ENCODE results near the gene AQP6. TPM values are rescaled to one million over a fixed set of nuclear protein-coding genes. Genes with fewer than 3 reads are reported as not detected.

AQP6 gene
- total and polyA plus RNA-seq, 10 of the 15 experiments (the other 5 are each of a cell fraction or from before 2014, with no cell fraction given) = not detected

DNA sequence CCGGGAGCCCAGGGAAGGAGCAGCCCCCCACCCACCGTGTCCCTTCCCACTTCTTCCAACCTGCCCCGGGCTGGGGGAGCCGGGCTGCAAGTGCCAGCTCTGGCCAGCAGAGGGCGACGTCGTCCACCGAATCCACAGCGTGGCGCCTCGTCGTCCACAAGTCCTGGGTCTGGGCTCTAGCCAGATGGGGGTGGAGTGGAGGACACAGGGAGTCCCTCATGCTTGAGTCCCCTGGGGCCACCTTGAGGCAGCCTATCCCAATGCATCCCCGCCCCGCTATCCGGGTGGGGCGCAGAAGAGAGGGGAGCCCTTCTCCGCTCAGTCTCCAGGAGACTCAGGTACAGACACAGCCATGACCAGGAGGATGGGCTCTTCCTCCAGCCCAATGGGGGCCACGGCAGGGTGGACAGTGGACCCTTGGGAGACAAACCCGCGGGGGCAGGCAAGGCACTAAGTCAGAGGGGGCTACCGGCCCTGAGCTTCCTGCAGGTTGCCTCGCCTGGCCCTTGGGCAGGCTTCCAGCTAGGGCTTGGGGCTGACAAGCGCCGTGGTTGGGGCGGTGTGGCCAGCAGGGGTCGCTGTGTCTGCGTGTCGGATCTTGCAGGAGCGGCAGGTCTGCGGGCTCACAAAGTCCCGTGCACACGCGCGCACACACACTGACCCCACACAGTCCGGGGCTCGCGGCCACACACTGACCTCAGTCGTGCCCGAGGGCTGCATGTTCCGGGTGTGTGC is 5.5 kb upstream of the AQP6 start:
- peak overlapping the region; percentile 82 for H3K4me2 ChIP-seq (ENCODE audit: control insufficient read depth, insufficient read depth)
- no peaks in the 10 kb centered on the region for H3K79me2 ChIP-seq (ENCODE audit: control insufficient read depth, insufficient read depth, low read length)
- H2AFZ ChIP-seq (ENCODE audit: control insufficient read depth, low read depth, low read length) = peak overlapping the region; percentile 71
- H3K9ac ChIP-seq (ENCODE audit: control insufficient read depth, insufficient read depth, low read length) = no peak overlapping the region
- 4% methylated on average over 37 of the region's 40 CpGs for WGBS (ENCODE audit: insufficient coverage, insufficient replicate concordance, low lambda C conversion rate, missing lambda C conversion rate)
- no TSS peak for BruUV-seq (replicated peaks)
- no peaks in the 10 kb centered on the region; the same call in 2 of the 3 replicates for H3K9me3 ChIP-seq (replicated peaks; ENCODE audit: control insufficient read depth, insufficient read depth, low read length)
- no peaks in the 10 kb centered on the region for H3K36me3 ChIP-seq (ENCODE audit: control insufficient read depth in 2 of 2, insufficient read depth in 2 of 2, low read length in 1 of 2)
- in situ Hi-C loops (cut with MboI) (no loop called here), intact Hi-C loops (cut with micrococcal nuclease; ENCODE audit: unreplicated experiment) (loop anchor here (1.0 to 5.0 kb wide), 5 partner anchors 72 to 210 kb away; no protein-coding TSS in a partner anchor)
- ATAC-seq (peak; percentile 94), FAIRE-seq (no peak), DNase-seq (ENCODE audit: low read depth, low spot score) (peak; percentile 15)
- H3K27me3 ChIP-seq (replicated peaks in 1 of 2; ENCODE audit: control insufficient read depth in 2 of 2, insufficient read depth in 2 of 2, low read length in 1 of 2) = peaks cover 5 to 6% of the 10 kb centered on the region in 2 experiments; a peak in 3 of 4 replicates
- no peak overlapping the region for H3K27ac ChIP-seq (ENCODE audit: control insufficient read depth, insufficient read depth)
- no peaks in the 10 kb centered on the region for H4K20me1 ChIP-seq (ENCODE audit: control insufficient read depth, insufficient read depth)
- ChIA-PET SMC1A (ENCODE audit: uncharacterized antibody, unreplicated experiment) (interaction anchor here (0.6 to 4.2 kb wide), 16 partner anchors 14 to 238 kb away, joined by 3 to 25 read pairs (median 3); partner anchors contain the start of gene COX14), RAD21 (ENCODE audit: unreplicated experiment) (interaction anchor here (0.7 to 5.1 kb wide), 19 partner anchors 9 to 456 kb away, joined by 3 to 74 read pairs (median 3); partner anchors contain the start of gene SMARCD1), POLR2A (interaction anchor here (1.0 kb wide), 1 partner anchor 103 kb away, joined by 4 read pairs; no protein-coding TSS in a partner anchor), CTCF (interaction anchor here (0.6 to 5.9 kb wide), 55 partner anchors 8 to 1354 kb away, joined by 3 to 121 read pairs (median 5); partner anchors contain the start of genes AQP2, COX14, NCKAP5L and RACGAP1)
- no peak overlapping the region for H3K4me3 ChIP-seq
- peaks cover 8% of the 10 kb centered on the region for H3K4me1 ChIP-seq (ENCODE audit: control insufficient read depth, insufficient read depth, low read length)
- TF ChIP-seq, protein P1, sequence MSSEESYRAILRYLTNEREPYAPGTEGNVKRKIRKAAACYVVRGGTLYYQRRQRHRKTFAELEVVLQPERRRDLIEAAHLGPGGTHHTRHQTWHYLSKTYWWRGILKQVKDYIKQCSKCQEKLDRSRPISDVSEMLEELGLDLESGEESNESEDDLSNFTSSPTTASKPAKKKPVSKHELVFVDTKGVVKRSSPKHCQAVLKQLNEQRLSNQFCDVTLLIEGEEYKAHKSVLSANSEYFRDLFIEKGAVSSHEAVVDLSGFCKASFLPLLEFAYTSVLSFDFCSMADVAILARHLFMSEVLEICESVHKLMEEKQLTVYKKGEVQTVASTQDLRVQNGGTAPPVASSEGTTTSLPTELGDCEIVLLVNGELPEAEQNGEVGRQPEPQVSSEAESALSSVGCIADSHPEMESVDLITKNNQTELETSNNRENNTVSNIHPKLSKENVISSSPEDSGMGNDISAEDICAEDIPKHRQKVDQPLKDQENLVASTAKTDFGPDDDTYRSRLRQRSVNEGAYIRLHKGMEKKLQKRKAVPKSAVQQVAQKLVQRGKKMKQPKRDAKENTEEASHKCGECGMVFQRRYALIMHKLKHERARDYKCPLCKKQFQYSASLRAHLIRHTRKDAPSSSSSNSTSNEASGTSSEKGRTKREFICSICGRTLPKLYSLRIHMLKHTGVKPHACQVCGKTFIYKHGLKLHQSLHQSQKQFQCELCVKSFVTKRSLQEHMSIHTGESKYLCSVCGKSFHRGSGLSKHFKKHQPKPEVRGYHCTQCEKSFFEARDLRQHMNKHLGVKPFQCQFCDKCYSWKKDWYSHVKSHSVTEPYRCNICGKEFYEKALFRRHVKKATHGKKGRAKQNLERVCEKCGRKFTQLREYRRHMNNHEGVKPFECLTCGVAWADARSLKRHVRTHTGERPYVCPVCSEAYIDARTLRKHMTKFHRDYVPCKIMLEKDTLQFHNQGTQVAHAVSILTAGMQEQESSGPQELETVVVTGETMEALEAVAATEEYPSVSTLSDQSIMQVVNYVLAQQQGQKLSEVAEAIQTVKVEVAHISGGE (CRISPR knock-in tag; IDR thresholded peaks at IDR 0.05) = no peak
- TF ChIP-seq, protein P2, sequence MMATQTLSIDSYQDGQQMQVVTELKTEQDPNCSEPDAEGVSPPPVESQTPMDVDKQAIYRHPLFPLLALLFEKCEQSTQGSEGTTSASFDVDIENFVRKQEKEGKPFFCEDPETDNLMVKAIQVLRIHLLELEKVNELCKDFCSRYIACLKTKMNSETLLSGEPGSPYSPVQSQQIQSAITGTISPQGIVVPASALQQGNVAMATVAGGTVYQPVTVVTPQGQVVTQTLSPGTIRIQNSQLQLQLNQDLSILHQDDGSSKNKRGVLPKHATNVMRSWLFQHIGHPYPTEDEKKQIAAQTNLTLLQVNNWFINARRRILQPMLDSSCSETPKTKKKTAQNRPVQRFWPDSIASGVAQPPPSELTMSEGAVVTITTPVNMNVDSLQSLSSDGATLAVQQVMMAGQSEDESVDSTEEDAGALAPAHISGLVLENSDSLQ (IDR thresholded peaks at IDR 0.05) = 0 out of 2 replicates have a peak, but pooled peaks have one; percentile 15
- TF ChIP-seq, protein P3, sequence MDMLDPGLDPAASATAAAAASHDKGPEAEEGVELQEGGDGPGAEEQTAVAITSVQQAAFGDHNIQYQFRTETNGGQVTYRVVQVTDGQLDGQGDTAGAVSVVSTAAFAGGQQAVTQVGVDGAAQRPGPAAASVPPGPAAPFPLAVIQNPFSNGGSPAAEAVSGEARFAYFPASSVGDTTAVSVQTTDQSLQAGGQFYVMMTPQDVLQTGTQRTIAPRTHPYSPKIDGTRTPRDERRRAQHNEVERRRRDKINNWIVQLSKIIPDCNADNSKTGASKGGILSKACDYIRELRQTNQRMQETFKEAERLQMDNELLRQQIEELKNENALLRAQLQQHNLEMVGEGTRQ (IDR thresholded peaks at IDR 0.05; ENCODE audit: borderline replicate concordance, low read depth, low read length) = no peak
- TF ChIP-seq DPF2 (IDR thresholded peaks at IDR 0.05) (0 out of 2 replicates have a peak, but pooled peaks have one; percentile 16), YY1 (IDR thresholded peaks at IDR 0.05; ENCODE audit: low read depth, low read length) (0 out of 2 replicates have a peak, but pooled peaks have one; percentile 30), LARP7 (IDR thresholded peaks at IDR 0.05) (peak; percentile 46; the same call in 1 of the 2 replicates), ZBED1 (IDR thresholded peaks at IDR 0.05; ENCODE audit: borderline replicate concordance) (no peak), RAD21 (IDR thresholded peaks at IDR 0.05; ENCODE audit: insufficient read depth, low read depth, low read length) (peak; percentile 87), BHLHE40 (IDR thresholded peaks at IDR 0.05; ENCODE audit: borderline replicate concordance in 1 of 2, low read depth in 2 of 2, low read length in 1 of 2) (peak; percentile 79 to 95; a peak in 3 of 4 replicates), BRCA1 (IDR thresholded peaks at IDR 0.05; ENCODE audit: low read depth, low read length) (no peak), MEF2B (IDR thresholded peaks at IDR 0.05; ENCODE audit: partially characterized antibody, poor library complexity, severe bottlenecking) (peak; percentile 25), SMC3 (IDR thresholded peaks at IDR 0.05; ENCODE audit: borderline replicate concordance, low read length) (peak; percentile 76), RBBP5 (conservative IDR thresholded peaks at IDR 0.05) (no peak), YBX1 (IDR thresholded peaks at IDR 0.05) (no peak)
- TF ChIP-seq, protein P4, sequence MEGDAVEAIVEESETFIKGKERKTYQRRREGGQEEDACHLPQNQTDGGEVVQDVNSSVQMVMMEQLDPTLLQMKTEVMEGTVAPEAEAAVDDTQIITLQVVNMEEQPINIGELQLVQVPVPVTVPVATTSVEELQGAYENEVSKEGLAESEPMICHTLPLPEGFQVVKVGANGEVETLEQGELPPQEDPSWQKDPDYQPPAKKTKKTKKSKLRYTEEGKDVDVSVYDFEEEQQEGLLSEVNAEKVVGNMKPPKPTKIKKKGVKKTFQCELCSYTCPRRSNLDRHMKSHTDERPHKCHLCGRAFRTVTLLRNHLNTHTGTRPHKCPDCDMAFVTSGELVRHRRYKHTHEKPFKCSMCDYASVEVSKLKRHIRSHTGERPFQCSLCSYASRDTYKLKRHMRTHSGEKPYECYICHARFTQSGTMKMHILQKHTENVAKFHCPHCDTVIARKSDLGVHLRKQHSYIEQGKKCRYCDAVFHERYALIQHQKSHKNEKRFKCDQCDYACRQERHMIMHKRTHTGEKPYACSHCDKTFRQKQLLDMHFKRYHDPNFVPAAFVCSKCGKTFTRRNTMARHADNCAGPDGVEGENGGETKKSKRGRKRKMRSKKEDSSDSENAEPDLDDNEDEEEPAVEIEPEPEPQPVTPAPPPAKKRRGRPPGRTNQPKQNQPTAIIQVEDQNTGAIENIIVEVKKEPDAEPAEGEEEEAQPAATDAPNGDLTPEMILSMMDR (IDR thresholded peaks at IDR 0.05 in 2 of 3, conservative IDR thresholded peaks at IDR 0.05 in 1 of 3; ENCODE audit: control insufficient read depth in 2 of 3, extremely low read depth in 1 of 3, insufficient read depth in 1 of 3, low read depth in 3 of 3, low read length in 3 of 3) = peak; percentile 88 to 96 (median 95)
